ENCODE measurements around the gene CMA1.

DNA sequence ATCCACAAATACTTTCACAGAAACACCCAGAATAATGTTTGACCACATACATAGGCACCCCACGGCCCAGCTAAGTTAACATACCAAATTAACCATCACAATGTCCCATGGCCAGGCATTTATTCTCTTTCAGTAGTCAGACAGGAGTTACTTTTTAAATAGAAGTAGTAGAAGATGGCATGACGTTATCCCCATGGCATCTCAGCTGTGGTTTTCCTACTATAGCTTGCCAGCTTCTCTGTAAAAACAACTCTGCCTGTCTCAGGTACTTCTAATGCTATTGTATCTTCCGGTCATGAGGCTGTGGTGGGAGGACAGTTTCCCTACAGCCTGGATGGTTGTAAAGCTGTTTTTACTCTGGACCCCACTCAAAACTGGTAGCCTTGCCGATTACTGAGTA, 48.7 kb upstream of the CMA1 start:
- TF ChIP-seq EZH2 (IDR thresholded peaks at IDR 0.05; ENCODE audit: low read length) (no peak), CTCF (optimal IDR thresholded peaks at IDR 0.05 in 1 of 3, IDR thresholded peaks at IDR 0.05 in 1 of 3, conservative IDR thresholded peaks at IDR 0.05 in 1 of 3; ENCODE audit: extremely low read depth in 1 of 3, insufficient read depth in 2 of 3, low read length in 3 of 3) (no peak)

All from keratinocyte (primary cell).